ENCODE results near the gene CMC2. TPM values are rescaled to one million over a fixed set of nuclear protein-coding genes. Genes with fewer than 3 reads are reported as not detected.

The CMC2 gene
- 205 and 305 TPM in 2 replicates for total RNA-seq (2014; rRNA removed; shearing (Covaris generic))

DNA sequence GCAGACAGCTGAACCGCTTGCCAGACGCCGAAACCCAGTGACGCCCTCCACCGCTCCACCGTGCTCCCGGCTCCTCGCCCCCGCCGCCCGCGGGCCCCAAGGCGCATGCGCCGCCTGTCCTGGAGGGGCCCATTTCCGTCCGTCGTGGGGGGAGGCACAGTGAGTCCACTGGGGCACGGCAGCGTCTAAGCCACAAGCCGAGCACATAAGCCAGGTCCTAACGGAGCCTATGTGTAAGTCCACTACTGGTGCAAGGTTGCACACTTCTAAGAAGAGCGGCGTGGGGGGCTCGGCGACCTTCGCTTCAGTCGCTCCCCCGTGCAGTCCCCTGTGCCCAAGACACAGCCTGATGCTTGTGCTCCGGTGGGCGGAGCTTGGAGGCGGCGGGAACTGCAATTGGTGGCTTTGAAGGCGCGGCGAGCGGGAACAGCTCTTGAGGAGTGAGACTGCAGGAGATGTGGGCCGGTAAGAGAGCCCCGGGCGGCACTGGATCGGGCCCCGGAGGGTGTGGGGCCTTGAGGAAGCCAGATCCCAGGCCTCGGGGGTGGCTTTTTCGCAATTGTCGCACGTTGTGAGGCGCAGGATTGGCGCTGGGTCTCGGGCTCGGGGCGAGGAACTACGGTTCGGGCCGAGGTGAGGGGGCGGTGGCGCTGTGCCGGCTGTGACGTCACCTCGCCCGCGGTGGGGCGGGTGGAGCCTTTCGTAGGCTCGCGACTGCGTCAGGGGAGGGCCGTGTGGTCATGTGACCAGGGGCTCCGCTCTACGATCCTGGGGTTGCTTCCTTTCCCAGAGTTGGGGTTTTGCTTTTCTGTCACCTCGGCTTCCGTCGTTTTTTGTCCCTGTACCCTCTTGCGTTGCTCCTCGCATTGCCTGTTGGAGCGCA is at the start of gene CMC2, which contains the start of gene CENPN:
TSS of gene CMC2 (minus strand) at position 73 of the 883 bp plus-strand sequence. CDS start 9,491 bp downstream, outside the sequence.
TSS of gene CENPN (plus strand) at position 402 of the 883 bp plus-strand sequence. CDS start 4,726 bp downstream, outside the sequence.
- Histone ChIP-seq H3K36me3 (peaks cover 47% of the 10 kb centered on the region), H3K4me3 (peak within 1 kb of the TSS; percentile 95), H3K27me3 (replicated peaks) (no peaks in the 10 kb centered on the region), H3K27ac (peak within 1 kb of the TSS; percentile 99), H3K9me3 (replicated peaks) (no peaks in the 10 kb centered on the region), H3K4me1 (replicated peaks) (peaks cover 28% of the 10 kb centered on the region)
- DNase-seq (ENCODE audit: low read depth in 1 of 2, low spot score in 2 of 2), result peak; percentile 99 to 100

DNA sequence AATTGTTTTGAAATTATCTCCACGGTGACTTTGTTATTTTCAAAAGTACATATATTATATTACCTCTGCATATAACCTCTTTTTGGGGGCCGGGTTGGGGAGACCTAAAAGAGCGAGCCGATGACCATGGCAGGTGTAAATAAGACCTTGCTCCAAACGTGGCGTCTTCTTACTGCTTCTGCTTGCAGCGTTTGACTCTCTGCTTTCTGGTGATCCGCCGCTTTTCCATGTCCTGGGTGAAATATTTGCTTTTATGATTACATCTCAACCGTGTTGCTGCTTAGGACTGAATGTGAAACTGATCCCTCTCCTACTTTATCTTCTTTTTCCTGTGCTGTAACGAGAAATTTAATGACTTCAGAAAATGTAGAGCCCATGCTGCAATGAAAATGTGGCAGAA is 47.1 kb upstream of the CMC2 start:
- Histone ChIP-seq H3K9me3 (replicated peaks) (peaks cover 2% of the 10 kb centered on the region; the same call in 1 of the 2 replicates), H3K4me3 (no peak overlapping the region), H3K36me3 (no peaks in the 10 kb centered on the region), H3K4me1 (replicated peaks) (no peaks in the 10 kb centered on the region), H3K27me3 (replicated peaks) (no peaks in the 10 kb centered on the region), H3K27ac (no peak overlapping the region)
- DNase-seq (ENCODE audit: low read depth in 1 of 2, low spot score in 2 of 2), result no peak

GRCh38 chr16:81042821-81043220 is 36.1 kb upstream of the CMC2 start:
- DNase-seq (ENCODE audit: low read depth in 1 of 2, low spot score in 2 of 2), result no peak
- no peaks in the 10 kb centered on the region for H3K9me3 ChIP-seq (replicated peaks)
- H3K27ac ChIP-seq, result no peak overlapping the region
- H3K4me3 ChIP-seq, result no peak overlapping the region
- no peaks in the 10 kb centered on the region for H3K4me1 ChIP-seq (replicated peaks)
- H3K36me3 ChIP-seq, result peaks cover 51% of the 10 kb centered on the region
- no peaks in the 10 kb centered on the region for H3K27me3 ChIP-seq (replicated peaks)

- Histone ChIP-seq H3K9me3 (replicated peaks) (no peaks in the 10 kb centered on the region), H3K27ac (no peak overlapping the region), H3K4me3 (no peak overlapping the region), H3K36me3 (peaks cover 54% of the 10 kb centered on the region), H3K27me3 (replicated peaks) (no peaks in the 10 kb centered on the region), H3K4me1 (replicated peaks) (0 out of 2 replicates have a peak, but pooled peaks cover 4% of the 10 kb centered on the region)
- no peak for DNase-seq (ENCODE audit: low read depth in 1 of 2, low spot score in 2 of 2)
Measured at GRCh38 chr16:81041696-81042095, 35.0 kb upstream of the CMC2 start.

- H3K4me3 ChIP-seq, result no peak overlapping the region
- H3K27ac ChIP-seq, result no peak overlapping the region
- H3K4me1 ChIP-seq (replicated peaks), result 0 out of 2 replicates have a peak, but pooled peaks cover 10% of the 10 kb centered on the region
- H3K27me3 ChIP-seq (replicated peaks), result no peaks in the 10 kb centered on the region
- H3K36me3 ChIP-seq, result peaks cover 51% of the 10 kb centered on the region
- H3K9me3 ChIP-seq (replicated peaks), result no peaks in the 10 kb centered on the region
- no peak for DNase-seq (ENCODE audit: low read depth in 1 of 2, low spot score in 2 of 2)
Measured at GRCh38 chr16:81040842-81041241, 34.2 kb upstream of the CMC2 start.

GRCh38 chr16:81040131-81040530 is 33.4 kb upstream of the CMC2 start:
- H3K36me3 ChIP-seq, result peaks cover 46% of the 10 kb centered on the region
- DNase-seq (ENCODE audit: low read depth in 1 of 2, low spot score in 2 of 2), result no peak
- H3K27me3 ChIP-seq (replicated peaks), result no peaks in the 10 kb centered on the region
- no peaks in the 10 kb centered on the region; the same call in 1 of the 2 replicates for H3K9me3 ChIP-seq (replicated peaks)
- H3K4me1 ChIP-seq (replicated peaks), result 0 out of 2 replicates have a peak, but pooled peaks cover 10% of the 10 kb centered on the region
- no peak overlapping the region for H3K4me3 ChIP-seq
- no peak overlapping the region for H3K27ac ChIP-seq

DNA sequence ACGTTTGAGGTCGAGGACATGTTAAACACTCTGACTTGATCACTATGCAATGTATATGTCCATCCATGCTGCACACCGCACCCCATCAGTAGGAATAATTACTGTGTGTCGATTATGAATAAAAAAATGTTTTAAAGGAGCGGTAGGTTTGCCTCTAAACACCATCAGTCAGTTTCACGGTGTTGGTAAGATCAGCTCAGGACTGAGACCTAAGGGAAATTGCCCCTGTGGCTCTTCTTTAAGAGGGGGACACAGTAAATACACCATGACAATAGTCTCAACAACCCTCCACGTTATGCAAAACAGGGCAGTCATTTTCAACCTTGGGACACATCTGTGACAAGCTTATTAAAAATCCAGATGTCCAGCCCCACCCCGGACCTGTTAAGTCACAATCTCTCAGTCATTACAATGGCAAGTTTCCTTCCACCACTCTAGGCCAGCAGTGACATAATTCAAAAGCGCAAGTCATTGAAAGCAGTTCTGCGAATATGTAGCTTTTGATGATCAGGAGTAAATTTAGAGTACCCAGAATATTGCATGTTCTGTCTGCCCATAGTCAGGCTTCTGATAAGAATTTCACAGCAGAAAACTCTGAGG is 30.2 kb upstream of the CMC2 start:
- Histone ChIP-seq H3K4me1 (replicated peaks) (0 out of 2 replicates have a peak, but pooled peaks cover 10% of the 10 kb centered on the region), H3K9me3 (replicated peaks) (no peaks in the 10 kb centered on the region; the same call in 1 of the 2 replicates), H3K27ac (no peak overlapping the region), H3K27me3 (replicated peaks) (no peaks in the 10 kb centered on the region), H3K4me3 (peak overlapping the region; percentile 97), H3K36me3 (peaks cover 26% of the 10 kb centered on the region)
- DNase-seq (ENCODE audit: low read depth in 1 of 2, low spot score in 2 of 2), result no peak

GRCh38 chr16:81035975-81036750 is 29.5 kb upstream of the CMC2 start:
- Histone ChIP-seq H3K27me3 (replicated peaks) (no peaks in the 10 kb centered on the region), H3K27ac (no peak overlapping the region)

GRCh38 chr16:81035398-81035974 is 28.8 kb upstream of the CMC2 start, which contains the start of gene ATMIN:
Gene ATMIN (plus strand): TSS chr16:81035842. CDS start chr16:81035871, 29 bp downstream.
- Histone ChIP-seq H3K36me3 (peaks cover 17% of the 10 kb centered on the region), H3K4me3 (peak within 1 kb of the TSS; percentile 97), H3K27ac (no peak within 1 kb of the TSS), H3K27me3 (replicated peaks) (no peaks in the 10 kb centered on the region), H3K9me3 (replicated peaks) (no peaks in the 10 kb centered on the region; the same call in 1 of the 2 replicates), H3K4me1 (replicated peaks) (0 out of 2 replicates have a peak, but pooled peaks cover 10% of the 10 kb centered on the region)
- DNase-seq (ENCODE audit: low read depth in 1 of 2, low spot score in 2 of 2), result peak; percentile 68 to 78

More at GRCh38 chr16:81035975-81036750, 29.5 kb upstream of the CMC2 start:
- H3K36me3 ChIP-seq, result peaks cover 20% of the 10 kb centered on the region
- peak in 1 of 2 experiments; percentile 44 for DNase-seq (ENCODE audit: low read depth in 1 of 2, low spot score in 2 of 2)
- 0 out of 2 replicates have a peak, but pooled peaks cover 10% of the 10 kb centered on the region for H3K4me1 ChIP-seq (replicated peaks)
- peak overlapping the region; percentile 97 for H3K4me3 ChIP-seq
- no peaks in the 10 kb centered on the region; the same call in 1 of the 2 replicates for H3K9me3 ChIP-seq (replicated peaks)

GRCh38 chr16:81029930-81030604 is 23.4 kb upstream of the CMC2 start:
- no peaks in the 10 kb centered on the region for H3K27me3 ChIP-seq (replicated peaks)
- H3K4me3 ChIP-seq, result no peak overlapping the region
- no peak overlapping the region for H3K27ac ChIP-seq
- no peak for DNase-seq (ENCODE audit: low read depth in 1 of 2, low spot score in 2 of 2)
- H3K4me1 ChIP-seq (replicated peaks), result no peaks in the 10 kb centered on the region
- no peaks in the 10 kb centered on the region for H3K9me3 ChIP-seq (replicated peaks)
- peaks cover 48% of the 10 kb centered on the region for H3K36me3 ChIP-seq

DNA sequence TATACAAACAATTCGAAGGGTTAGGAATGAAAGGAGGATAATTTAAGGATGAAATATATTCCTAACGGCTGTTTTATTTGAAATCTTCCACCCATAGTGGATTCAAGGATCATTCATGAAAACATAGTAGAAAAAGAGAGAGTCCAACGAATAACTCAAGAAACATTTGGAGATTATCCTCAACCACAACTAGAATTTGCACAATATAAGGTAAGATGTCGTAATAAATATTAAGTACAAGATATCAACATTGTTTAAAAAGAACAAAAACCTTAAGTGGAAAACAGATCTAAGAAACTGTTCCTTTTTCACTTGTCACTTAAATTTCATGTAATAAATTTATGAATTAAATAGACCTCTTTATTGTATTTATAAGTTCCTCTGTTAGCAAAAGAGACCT is 19.7 kb upstream of the CMC2 start:
- Histone ChIP-seq H3K4me1 (replicated peaks) (no peaks in the 10 kb centered on the region), H3K4me3 (no peak overlapping the region), H3K27ac (no peak overlapping the region), H3K36me3 (peaks cover 83% of the 10 kb centered on the region), H3K27me3 (replicated peaks) (no peaks in the 10 kb centered on the region), H3K9me3 (replicated peaks) (no peaks in the 10 kb centered on the region)
- no peak for DNase-seq (ENCODE audit: low read depth in 1 of 2, low spot score in 2 of 2)

GRCh38 chr16:81018496-81018895 is 11.8 kb upstream of the CMC2 start:
- peaks cover 98% of the 10 kb centered on the region for H3K36me3 ChIP-seq
- no peaks in the 10 kb centered on the region for H3K9me3 ChIP-seq (replicated peaks)
- no peaks in the 10 kb centered on the region for H3K27me3 ChIP-seq (replicated peaks)
- H3K4me3 ChIP-seq, result no peak overlapping the region
- no peak overlapping the region for H3K27ac ChIP-seq
- H3K4me1 ChIP-seq (replicated peaks), result no peaks in the 10 kb centered on the region
- DNase-seq (ENCODE audit: low read depth in 1 of 2, low spot score in 2 of 2), result no peak
